Measurements from ENCODE around the gene HS1BP3.

DNA sequence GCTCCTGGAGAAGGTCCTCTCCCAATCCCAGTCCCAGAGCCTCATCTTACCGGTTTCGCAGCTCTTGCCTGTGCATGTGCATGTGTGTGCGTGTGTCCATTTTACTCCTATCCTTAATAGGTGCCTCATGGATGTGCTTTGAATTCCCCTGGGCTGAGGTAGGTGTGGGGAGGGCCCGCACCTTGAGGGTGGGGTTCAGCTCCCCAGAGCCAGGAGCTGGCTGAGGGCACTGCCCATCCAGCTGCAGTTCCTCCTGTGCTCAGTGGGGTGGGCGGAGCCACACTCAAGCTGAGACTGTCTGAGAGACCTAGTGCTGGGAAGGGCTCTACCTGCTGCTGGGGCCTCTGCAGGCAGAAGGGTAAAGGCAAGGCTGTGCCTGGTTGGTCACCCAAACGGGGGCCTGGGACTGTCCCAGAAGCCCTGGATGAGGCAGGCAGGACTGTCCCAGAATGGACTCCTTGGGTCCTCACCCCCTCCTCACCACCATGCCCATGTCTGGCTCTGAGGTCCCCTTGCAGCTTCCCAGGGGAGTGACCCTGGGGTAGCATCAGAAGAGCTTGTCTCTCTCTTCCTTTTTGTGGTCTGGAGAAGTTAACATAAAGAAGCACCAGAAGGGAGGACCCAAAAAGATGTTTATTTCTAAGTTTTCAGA, 24.9 kb upstream of the HS1BP3 start:
- TF ChIP-seq POLR2AphosphoS5 (IDR thresholded peaks at IDR 0.05; ENCODE audit: low read depth, low read length) (no peak; the same call in none of the 2 replicates), HOMEZ (CRISPR knock-in tag; IDR thresholded peaks at IDR 0.05; ENCODE audit: low read depth) (no peak), SMC3 (IDR thresholded peaks at IDR 0.05; ENCODE audit: low read length) (no peak), CTCF (CRISPR knock-in tag; IDR thresholded peaks at IDR 0.05) (no peak), JUN (CRISPR knock-in tag; IDR thresholded peaks at IDR 0.05) (no peak), HOXA5 (CRISPR knock-in tag; IDR thresholded peaks at IDR 0.05) (no peak), NFIC (IDR thresholded peaks at IDR 0.05; ENCODE audit: low read length) (no peak), ATF2 (CRISPR knock-in tag; IDR thresholded peaks at IDR 0.05) (no peak), TAF1 (CRISPR knock-in tag; IDR thresholded peaks at IDR 0.05) (no peak), YEATS2 (CRISPR knock-in tag; IDR thresholded peaks at IDR 0.05; ENCODE audit: borderline replicate concordance) (no peak), ZNF639 (CRISPR knock-in tag; conservative IDR thresholded peaks at IDR 0.05) (no peak), POLR2A (IDR thresholded peaks at IDR 0.05; ENCODE audit: insufficient read depth in 1 of 2, low read depth in 2 of 2, low read length in 2 of 2) (0 out of 4 replicates have a peak, but pooled peaks of 1 of the 2 experiments have one; percentile 19)
- TF ChIP-seq, protein P1, sequence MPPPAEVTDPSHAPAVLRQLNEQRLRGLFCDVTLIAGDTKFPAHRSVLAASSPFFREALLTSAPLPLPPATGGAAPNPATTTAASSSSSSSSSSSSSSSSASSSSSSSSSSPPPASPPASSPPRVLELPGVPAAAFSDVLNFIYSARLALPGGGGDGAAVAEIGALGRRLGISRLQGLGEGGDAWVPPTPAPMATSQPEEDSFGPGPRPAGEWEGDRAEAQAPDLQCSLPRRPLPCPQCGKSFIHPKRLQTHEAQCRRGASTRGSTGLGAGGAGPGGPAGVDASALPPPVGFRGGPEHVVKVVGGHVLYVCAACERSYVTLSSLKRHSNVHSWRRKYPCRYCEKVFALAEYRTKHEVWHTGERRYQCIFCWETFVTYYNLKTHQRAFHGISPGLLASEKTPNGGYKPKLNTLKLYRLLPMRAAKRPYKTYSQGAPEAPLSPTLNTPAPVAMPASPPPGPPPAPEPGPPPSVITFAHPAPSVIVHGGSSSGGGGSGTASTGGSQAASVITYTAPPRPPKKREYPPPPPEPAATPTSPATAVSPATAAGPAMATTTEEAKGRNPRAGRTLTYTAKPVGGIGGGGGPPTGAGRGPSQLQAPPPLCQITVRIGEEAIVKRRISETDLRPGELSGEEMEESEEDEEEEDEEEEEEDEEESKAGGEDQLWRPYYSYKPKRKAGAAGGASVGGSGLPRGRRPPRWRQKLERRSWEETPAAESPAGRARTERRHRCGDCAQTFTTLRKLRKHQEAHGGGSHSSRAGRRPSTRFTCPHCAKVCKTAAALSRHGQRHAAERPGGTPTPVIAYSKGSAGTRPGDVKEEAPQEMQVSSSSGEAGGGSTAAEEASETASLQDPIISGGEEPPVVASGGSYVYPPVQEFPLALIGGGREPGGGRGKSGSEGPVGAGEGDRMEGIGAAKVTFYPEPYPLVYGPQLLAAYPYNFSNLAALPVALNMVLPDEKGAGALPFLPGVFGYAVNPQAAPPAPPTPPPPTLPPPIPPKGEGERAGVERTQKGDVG (CRISPR knock-in tag; IDR thresholded peaks at IDR 0.05; ENCODE audit: borderline replicate concordance) = no peak

Measured in HepG2 (cell line).